GM23338 (cell line): ENCODE data around the gene UNC5A. TPM values are rescaled to one million over a fixed set of nuclear protein-coding genes. Genes with fewer than 3 reads are reported as not detected.

Experiments used
- ATAC-seq: fragments of 200-7000 bp; cut with Tn5 transposase; 3 replicates; pipeline ENCODE4 v1.9.1; 2020
- DNase-seq: peaks from one replicate; pipeline ENCODE4 v3.0.0-alpha.2; 2015; ENCODE audit warnings: low spot score
- H2AFZ ChIP-seq: fragments of 200-600 bp; sonication (generic); 2 replicates; pipeline ENCODE4 v1.8.0; 2016; ENCODE audit warnings: antibody characterized with exemption, mild to moderate bottlenecking, moderate library complexity
- H3F3A ChIP-seq: fragments of 200-600 bp; sonication (generic); replicated peaks from 2 replicates; pipeline ENCODE4 v1.8.0; 2017; ENCODE audit warnings: antibody characterized with exemption, mixed run types, low read depth
- H3K27ac ChIP-seq: fragments of 200-600 bp; sonication (generic); 2 replicates; pipeline ENCODE4 v1.6.1; 2016; ENCODE audit warnings: low read depth
- H3K27me3 ChIP-seq: fragments of 200-600 bp; sonication (generic); 2 replicates; pipeline ENCODE4 v1.8.0; 2016; ENCODE audit warnings: mild to moderate bottlenecking, mixed run types, moderate library complexity; ENCODE audit not compliant: insufficient read depth
- H3K36me3 ChIP-seq: fragments of 200-600 bp; sonication (generic); 2 replicates; pipeline ENCODE4 v1.8.0; 2016; ENCODE audit warnings: mild to moderate bottlenecking; ENCODE audit not compliant: insufficient read depth
- H3K4me1 ChIP-seq: fragments of 200-600 bp; sonication (generic); 2 replicates; pipeline ENCODE4 v1.8.0; 2016; ENCODE audit warnings: mild to moderate bottlenecking, moderate library complexity; ENCODE audit not compliant: insufficient read depth
- H3K4me2 ChIP-seq: fragments of 200-600 bp; sonication (generic); 2 replicates; pipeline ENCODE4 v1.7.1; 2017; ENCODE audit warnings: mixed run types
- H3K4me3 ChIP-seq: fragments of 200-600 bp; sonication (generic); 2 replicates; pipeline ENCODE4 v1.6.1; 2016; ENCODE audit warnings: mixed run types
- H3K79me2 ChIP-seq: fragments of 200-600 bp; sonication (generic); replicated peaks from 2 replicates; pipeline ENCODE4 v1.8.0; 2017; ENCODE audit warnings: mild to moderate bottlenecking; ENCODE audit not compliant: insufficient read depth
- H3K9me2 ChIP-seq: fragments of 200-600 bp; sonication (generic); 2 replicates; pipeline ENCODE4 v1.8.0; 2017; ENCODE audit not compliant: insufficient read depth
- H4K20me1 ChIP-seq: fragments of 200-600 bp; sonication (generic); replicated peaks from 2 replicates; pipeline ENCODE4 v1.8.0; 2017; ENCODE audit warnings: mild to moderate bottlenecking; ENCODE audit not compliant: insufficient read depth
- H3K27ac Mint-ChIP-seq: 2 replicates; pipeline ENCODE4 v1.8.0; 2020; ENCODE audit warnings: inconsistent platforms, mild to moderate bottlenecking, moderate library complexity, mixed read lengths
- H3K27me3 Mint-ChIP-seq: 3 replicates; pipeline ENCODE4 v1.8.0; 2022; ENCODE audit warnings: low read depth, mild to moderate bottlenecking, moderate library complexity, mixed read lengths, inconsistent platforms; ENCODE audit not compliant: insufficient read depth, poor library complexity
- H3K36me3 Mint-ChIP-seq: 3 replicates; pipeline ENCODE4 v1.8.0; 2021; ENCODE audit warnings: low read depth, mild to moderate bottlenecking, inconsistent platforms, moderate library complexity, mixed read lengths
- H3K4me1 Mint-ChIP-seq: 3 replicates; pipeline ENCODE4 v1.8.0; 2020; ENCODE audit warnings: mild to moderate bottlenecking, inconsistent platforms, mixed read lengths
- H3K4me3 Mint-ChIP-seq: 3 replicates; pipeline ENCODE4 v1.8.0; 2021; ENCODE audit warnings: moderate library complexity, mild to moderate bottlenecking, inconsistent platforms, mixed read lengths
- H3K9me3 Mint-ChIP-seq: 3 replicates; pipeline ENCODE4 v1.8.0; 2020; ENCODE audit warnings: moderate library complexity, mild to moderate bottlenecking, inconsistent platforms, mixed read lengths
- CREB1 ChIP-seq: fragments of 250-450 bp; sonication (Bioruptor Pico); IDR thresholded peaks from 2 replicates; pipeline ENCODE4 v1.5.0; 2020; ENCODE audit warnings: low read depth, mild to moderate bottlenecking, moderate library complexity
- EZH2 ChIP-seq: fragments of 200-600 bp; sonication (generic); IDR thresholded peaks from one replicate; pipeline ENCODE4 v1.8.0; 2017; ENCODE audit warnings: antibody characterized with exemption, mild to moderate bottlenecking, low read depth; ENCODE audit not compliant: unreplicated experiment
- EZH2phosphoT487 ChIP-seq: fragments of 200-600 bp; sonication (generic); IDR thresholded peaks from one replicate; pipeline ENCODE4 v1.8.1; 2018; ENCODE audit warnings: antibody characterized with exemption; ENCODE audit not compliant: unreplicated experiment
- JUNB ChIP-seq: IDR thresholded peaks from one replicate; pipeline ENCODE4 v1.6.1; 2016; ENCODE audit warnings: antibody characterized with exemption; ENCODE audit not compliant: unreplicated experiment
- NANOG ChIP-seq: IDR thresholded peaks from 2 replicates; pipeline ENCODE4 v1.6.1; 2016; ENCODE audit warnings: antibody characterized with exemption, borderline replicate concordance
- POLR2AphosphoS5 ChIP-seq: IDR thresholded peaks from 2 replicates; pipeline ENCODE4 v1.6.1; 2016; ENCODE audit warnings: antibody characterized with exemption, low read depth
- STAT1 ChIP-seq: IDR thresholded peaks from one replicate; pipeline ENCODE4 v1.6.1; 2016; ENCODE audit warnings: antibody characterized with exemption; ENCODE audit not compliant: unreplicated experiment
- ZNF114 ChIP-seq: fragments of 250-450 bp; sonication (Bioruptor Pico); IDR thresholded peaks from 2 replicates; pipeline ENCODE4 v1.5.0; 2020; ENCODE audit warnings: mild to moderate bottlenecking, moderate library complexity
- ZNF331 ChIP-seq: fragments of 250-450 bp; sonication (Bioruptor Pico); IDR thresholded peaks from 2 replicates; pipeline ENCODE4 v1.5.0; 2020; ENCODE audit warnings: low read depth, mild to moderate bottlenecking, moderate library complexity
- polyA plus RNA-seq: library from polyadenylated mRNA; unstranded; fragments of >200 nt; fragmentation: Nextera tagmentation; extraction: Ambion mirVana; gene quantifications from 2 replicates; pipeline ENCODE4 v1.2.1, GENCODE V29; 2016
- total RNA-seq: library from RNA; depleted of rRNA; stranded (reverse); fragments of >200 nt; shearing (Covaris generic); gene quantifications from 2 replicates; pipeline ENCODE4 v1.2.3, GENCODE V29; 2014
- TF ChIP-seq, protein P1 (sequence below): IDR thresholded peaks from 2 replicates; pipeline ENCODE4 v1.6.1; 2016; ENCODE audit warnings: antibody characterized with exemption
- TF ChIP-seq, protein P2 (sequence below): fragments of 250-450 bp; sonication (Bioruptor Pico); IDR thresholded peaks from 2 replicates; pipeline ENCODE4 v1.5.0; 2020; ENCODE audit warnings: mild to moderate bottlenecking, moderate library complexity
- TF ChIP-seq, protein P3 (sequence below), 2 experiments: fragments of 200-600 bp in 1 of 2; sonication (generic) in 1 of 2; conservative IDR thresholded peaks; 2 replicates each; pipeline versions ENCODE4 v1.5.1 to v1.6.1; 2016 to 2017; ENCODE audit warnings: antibody characterized with exemption in 2 of 2, low read depth in 2 of 2, mild to moderate bottlenecking in 2 of 2, moderate library complexity in 1 of 2
- TF ChIP-seq, protein P4 (sequence below): IDR thresholded peaks from one replicate; pipeline ENCODE4 v1.6.1; 2018; ENCODE audit warnings: antibody characterized with exemption; ENCODE audit not compliant: unreplicated experiment

UNC5A gene
- total and polyA plus RNA-seq, 2 experiments from 2014 or later = 0.92 to 3.9 TPM

DNA sequence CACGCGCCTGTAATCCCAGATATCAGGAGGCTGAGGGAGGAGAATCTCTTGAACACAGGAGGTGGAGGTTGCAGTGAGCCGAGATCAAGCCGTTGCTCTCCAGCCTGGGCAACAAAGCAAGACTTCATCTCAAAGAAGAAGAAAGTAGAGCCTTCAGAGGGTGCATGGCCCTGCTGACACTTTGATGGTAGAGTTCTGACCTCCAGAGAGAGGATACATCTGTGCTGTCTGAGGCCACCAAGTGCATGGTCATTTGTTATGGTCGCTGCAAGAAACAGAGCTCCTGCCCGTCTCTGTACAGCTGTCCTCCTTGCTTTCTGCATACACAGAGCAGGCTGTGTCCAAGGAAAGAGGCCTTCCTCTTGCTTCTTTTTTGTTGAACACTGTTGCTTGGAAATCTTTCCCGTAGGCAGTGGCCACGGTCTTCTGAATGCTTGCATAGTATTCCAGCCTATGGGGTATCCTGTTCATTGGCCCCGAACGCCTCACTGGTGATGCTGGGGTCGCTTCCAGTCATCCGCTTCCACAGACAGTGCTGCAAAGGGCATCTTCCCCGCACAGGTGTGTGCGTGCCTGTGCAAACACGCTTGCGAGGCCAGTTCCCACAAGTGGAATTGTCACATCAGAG is 36.8 kb upstream of the UNC5A start:
- Mint-ChIP-seq H3K4me1 (peaks cover 22% of the 10 kb centered on the region), H3K27ac (no peak overlapping the region), H3K9me3 (peaks cover 6% of the 10 kb centered on the region; the same call in 2 of the 3 replicates), H3K4me3 (no peak overlapping the region), H3K36me3 (no peaks in the 10 kb centered on the region; the same call in 2 of the 3 replicates), H3K27me3 (peaks cover 9% of the 10 kb centered on the region)
- Histone ChIP-seq H3K4me2 (no peak overlapping the region), H2AFZ (no peak overlapping the region), H4K20me1 (no peaks in the 10 kb centered on the region), H3K4me3 (no peak overlapping the region), H3K36me3 (no peaks in the 10 kb centered on the region), H3K79me2 (no peaks in the 10 kb centered on the region), H3K9me2 (no peaks in the 10 kb centered on the region), H3K4me1 (peaks cover 19% of the 10 kb centered on the region), H3K27ac (no peak overlapping the region), H3F3A (0 out of 2 replicates have a peak, but pooled peaks cover 3% of the 10 kb centered on the region), H3K27me3 (no peaks in the 10 kb centered on the region)
- TF ChIP-seq POLR2AphosphoS5 = no peak
- TF ChIP-seq, protein P1, sequence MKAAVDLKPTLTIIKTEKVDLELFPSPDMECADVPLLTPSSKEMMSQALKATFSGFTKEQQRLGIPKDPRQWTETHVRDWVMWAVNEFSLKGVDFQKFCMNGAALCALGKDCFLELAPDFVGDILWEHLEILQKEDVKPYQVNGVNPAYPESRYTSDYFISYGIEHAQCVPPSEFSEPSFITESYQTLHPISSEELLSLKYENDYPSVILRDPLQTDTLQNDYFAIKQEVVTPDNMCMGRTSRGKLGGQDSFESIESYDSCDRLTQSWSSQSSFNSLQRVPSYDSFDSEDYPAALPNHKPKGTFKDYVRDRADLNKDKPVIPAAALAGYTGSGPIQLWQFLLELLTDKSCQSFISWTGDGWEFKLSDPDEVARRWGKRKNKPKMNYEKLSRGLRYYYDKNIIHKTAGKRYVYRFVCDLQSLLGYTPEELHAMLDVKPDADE = no peak
- TF ChIP-seq JUNB = no peak
- TF ChIP-seq, protein P2, sequence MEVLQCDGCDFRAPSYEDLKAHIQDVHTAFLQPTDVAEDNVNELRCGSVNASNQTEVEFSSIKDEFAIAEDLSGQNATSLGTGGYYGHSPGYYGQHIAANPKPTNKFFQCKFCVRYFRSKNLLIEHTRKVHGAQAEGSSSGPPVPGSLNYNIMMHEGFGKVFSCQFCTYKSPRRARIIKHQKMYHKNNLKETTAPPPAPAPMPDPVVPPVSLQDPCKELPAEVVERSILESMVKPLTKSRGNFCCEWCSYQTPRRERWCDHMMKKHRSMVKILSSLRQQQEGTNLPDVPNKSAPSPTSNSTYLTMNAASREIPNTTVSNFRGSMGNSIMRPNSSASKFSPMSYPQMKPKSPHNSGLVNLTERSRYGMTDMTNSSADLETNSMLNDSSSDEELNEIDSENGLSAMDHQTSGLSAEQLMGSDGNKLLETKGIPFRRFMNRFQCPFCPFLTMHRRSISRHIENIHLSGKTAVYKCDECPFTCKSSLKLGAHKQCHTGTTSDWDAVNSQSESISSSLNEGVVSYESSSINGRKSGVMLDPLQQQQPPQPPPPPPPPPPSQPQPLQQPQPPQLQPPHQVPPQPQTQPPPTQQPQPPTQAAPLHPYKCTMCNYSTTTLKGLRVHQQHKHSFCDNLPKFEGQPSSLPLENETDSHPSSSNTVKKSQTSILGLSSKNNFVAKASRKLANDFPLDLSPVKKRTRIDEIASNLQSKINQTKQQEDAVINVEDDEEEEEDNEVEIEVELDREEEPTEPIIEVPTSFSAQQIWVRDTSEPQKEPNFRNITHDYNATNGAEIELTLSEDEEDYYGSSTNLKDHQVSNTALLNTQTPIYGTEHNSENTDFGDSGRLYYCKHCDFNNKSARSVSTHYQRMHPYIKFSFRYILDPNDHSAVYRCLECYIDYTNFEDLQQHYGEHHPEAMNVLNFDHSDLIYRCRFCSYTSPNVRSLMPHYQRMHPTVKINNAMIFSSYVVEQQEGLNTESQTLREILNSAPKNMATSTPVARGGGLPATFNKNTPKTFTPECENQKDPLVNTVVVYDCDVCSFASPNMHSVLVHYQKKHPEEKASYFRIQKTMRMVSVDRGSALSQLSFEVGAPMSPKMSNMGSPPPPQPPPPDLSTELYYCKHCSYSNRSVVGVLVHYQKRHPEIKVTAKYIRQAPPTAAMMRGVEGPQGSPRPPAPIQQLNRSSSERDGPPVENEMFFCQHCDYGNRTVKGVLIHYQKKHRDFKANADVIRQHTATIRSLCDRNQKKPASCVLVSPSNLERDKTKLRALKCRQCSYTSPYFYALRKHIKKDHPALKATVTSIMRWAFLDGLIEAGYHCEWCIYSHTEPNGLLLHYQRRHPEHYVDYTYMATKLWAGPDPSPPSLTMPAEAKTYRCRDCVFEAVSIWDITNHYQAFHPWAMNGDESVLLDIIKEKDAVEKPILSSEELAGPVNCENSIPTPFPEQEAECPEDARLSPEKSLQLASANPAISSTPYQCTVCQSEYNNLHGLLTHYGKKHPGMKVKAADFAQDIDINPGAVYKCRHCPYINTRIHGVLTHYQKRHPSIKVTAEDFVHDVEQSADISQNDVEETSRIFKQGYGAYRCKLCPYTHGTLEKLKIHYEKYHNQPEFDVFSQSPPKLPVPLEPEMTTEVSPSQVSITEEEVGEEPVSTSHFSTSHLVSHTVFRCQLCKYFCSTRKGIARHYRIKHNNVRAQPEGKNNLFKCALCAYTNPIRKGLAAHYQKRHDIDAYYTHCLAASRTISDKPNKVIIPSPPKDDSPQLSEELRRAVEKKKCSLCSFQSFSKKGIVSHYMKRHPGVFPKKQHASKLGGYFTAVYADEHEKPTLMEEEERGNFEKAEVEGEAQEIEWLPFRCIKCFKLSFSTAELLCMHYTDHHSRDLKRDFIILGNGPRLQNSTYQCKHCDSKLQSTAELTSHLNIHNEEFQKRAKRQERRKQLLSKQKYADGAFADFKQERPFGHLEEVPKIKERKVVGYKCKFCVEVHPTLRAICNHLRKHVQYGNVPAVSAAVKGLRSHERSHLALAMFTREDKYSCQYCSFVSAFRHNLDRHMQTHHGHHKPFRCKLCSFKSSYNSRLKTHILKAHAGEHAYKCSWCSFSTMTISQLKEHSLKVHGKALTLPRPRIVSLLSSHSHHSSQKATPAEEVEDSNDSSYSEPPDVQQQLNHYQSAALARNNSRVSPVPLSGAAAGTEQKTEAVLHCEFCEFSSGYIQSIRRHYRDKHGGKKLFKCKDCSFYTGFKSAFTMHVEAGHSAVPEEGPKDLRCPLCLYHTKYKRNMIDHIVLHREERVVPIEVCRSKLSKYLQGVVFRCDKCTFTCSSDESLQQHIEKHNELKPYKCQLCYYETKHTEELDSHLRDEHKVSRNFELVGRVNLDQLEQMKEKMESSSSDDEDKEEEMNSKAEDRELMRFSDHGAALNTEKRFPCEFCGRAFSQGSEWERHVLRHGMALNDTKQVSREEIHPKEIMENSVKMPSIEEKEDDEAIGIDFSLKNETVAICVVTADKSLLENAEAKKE (CRISPR knock-in tag) = no peak
- no peak for TF ChIP-seq STAT1
- TF ChIP-seq CREB1 = no peak
- TF ChIP-seq NANOG = no peak
- TF ChIP-seq EZH2 = no peak
- TF ChIP-seq ZNF331 = no peak
- TF ChIP-seq EZH2phosphoT487 = no peak
- TF ChIP-seq, protein P3, sequence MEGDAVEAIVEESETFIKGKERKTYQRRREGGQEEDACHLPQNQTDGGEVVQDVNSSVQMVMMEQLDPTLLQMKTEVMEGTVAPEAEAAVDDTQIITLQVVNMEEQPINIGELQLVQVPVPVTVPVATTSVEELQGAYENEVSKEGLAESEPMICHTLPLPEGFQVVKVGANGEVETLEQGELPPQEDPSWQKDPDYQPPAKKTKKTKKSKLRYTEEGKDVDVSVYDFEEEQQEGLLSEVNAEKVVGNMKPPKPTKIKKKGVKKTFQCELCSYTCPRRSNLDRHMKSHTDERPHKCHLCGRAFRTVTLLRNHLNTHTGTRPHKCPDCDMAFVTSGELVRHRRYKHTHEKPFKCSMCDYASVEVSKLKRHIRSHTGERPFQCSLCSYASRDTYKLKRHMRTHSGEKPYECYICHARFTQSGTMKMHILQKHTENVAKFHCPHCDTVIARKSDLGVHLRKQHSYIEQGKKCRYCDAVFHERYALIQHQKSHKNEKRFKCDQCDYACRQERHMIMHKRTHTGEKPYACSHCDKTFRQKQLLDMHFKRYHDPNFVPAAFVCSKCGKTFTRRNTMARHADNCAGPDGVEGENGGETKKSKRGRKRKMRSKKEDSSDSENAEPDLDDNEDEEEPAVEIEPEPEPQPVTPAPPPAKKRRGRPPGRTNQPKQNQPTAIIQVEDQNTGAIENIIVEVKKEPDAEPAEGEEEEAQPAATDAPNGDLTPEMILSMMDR (conservative IDR thresholded peaks at IDR 0.05; ENCODE audit: low read depth in 2 of 2) = no peak
- TF ChIP-seq ZNF114 (CRISPR knock-in tag) = no peak
- TF ChIP-seq, protein P4, sequence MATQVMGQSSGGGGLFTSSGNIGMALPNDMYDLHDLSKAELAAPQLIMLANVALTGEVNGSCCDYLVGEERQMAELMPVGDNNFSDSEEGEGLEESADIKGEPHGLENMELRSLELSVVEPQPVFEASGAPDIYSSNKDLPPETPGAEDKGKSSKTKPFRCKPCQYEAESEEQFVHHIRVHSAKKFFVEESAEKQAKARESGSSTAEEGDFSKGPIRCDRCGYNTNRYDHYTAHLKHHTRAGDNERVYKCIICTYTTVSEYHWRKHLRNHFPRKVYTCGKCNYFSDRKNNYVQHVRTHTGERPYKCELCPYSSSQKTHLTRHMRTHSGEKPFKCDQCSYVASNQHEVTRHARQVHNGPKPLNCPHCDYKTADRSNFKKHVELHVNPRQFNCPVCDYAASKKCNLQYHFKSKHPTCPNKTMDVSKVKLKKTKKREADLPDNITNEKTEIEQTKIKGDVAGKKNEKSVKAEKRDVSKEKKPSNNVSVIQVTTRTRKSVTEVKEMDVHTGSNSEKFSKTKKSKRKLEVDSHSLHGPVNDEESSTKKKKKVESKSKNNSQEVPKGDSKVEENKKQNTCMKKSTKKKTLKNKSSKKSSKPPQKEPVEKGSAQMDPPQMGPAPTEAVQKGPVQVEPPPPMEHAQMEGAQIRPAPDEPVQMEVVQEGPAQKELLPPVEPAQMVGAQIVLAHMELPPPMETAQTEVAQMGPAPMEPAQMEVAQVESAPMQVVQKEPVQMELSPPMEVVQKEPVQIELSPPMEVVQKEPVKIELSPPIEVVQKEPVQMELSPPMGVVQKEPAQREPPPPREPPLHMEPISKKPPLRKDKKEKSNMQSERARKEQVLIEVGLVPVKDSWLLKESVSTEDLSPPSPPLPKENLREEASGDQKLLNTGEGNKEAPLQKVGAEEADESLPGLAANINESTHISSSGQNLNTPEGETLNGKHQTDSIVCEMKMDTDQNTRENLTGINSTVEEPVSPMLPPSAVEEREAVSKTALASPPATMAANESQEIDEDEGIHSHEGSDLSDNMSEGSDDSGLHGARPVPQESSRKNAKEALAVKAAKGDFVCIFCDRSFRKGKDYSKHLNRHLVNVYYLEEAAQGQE = no peak
- DNase-seq (no peak), ATAC-seq (no peak)
